ENCODE measurements around the gene CHRDL2. TPM values are rescaled to one million over a fixed set of nuclear protein-coding genes. Genes with fewer than 3 reads are reported as not detected.

Gene CHRDL2, protein sequence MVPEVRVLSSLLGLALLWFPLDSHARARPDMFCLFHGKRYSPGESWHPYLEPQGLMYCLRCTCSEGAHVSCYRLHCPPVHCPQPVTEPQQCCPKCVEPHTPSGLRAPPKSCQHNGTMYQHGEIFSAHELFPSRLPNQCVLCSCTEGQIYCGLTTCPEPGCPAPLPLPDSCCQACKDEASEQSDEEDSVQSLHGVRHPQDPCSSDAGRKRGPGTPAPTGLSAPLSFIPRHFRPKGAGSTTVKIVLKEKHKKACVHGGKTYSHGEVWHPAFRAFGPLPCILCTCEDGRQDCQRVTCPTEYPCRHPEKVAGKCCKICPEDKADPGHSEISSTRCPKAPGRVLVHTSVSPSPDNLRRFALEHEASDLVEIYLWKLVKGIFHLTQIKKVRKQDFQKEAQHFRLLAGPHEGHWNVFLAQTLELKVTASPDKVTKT
- not detected in 2 replicates for total RNA-seq (ENCODE audit: low replicate concordance)

DNA sequence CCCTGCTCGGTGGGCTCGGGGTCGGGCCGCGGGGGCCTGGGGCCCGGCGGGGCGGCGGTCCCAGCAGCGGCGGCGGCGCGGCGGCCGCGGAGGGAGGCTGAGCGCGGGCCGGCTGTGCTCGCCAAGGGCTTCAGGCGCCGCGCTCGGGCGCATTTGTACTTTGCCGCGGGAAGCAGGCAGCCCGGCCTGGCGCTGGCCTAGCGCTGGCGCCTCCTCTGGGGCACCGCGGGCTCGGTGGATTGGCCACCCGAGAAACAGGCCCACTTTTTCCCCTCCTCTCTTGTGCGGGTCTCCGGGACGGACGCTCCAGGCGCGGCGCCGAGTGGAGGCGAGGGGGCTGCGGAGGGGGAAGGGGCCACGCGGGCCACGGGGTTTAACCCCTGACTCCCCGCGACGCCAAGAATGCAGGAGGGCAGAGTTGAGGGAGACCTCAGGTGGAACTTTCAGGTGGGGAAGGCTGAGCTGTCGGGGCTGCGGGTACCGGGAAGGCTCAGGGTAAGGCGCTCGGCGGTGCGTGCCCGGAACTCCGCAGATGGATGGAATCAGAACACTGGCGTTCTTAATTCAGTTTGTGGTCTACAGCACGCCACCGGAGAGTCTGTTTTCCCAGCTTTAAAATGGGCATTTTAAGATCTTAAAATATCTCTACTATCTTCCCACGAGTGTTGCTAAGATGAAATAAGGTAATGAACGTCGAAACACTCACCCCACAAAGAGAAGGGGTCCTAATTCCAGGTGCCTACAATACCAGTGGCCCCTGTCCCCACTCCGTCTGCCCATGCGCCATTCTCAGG is at the start of gene CHRDL2:
CHRDL2 (minus strand) TSS at position 126 of the 794 bp plus-strand sequence. CDS start 538 bp downstream, outside the sequence.
- peak within 1 kb of the TSS; percentile 39 for H3K4me3 ChIP-seq (ENCODE audit: low read depth, low read length)
- DNase-seq (ENCODE audit: low read depth), result no peak
- TF ChIP-seq, protein P1, sequence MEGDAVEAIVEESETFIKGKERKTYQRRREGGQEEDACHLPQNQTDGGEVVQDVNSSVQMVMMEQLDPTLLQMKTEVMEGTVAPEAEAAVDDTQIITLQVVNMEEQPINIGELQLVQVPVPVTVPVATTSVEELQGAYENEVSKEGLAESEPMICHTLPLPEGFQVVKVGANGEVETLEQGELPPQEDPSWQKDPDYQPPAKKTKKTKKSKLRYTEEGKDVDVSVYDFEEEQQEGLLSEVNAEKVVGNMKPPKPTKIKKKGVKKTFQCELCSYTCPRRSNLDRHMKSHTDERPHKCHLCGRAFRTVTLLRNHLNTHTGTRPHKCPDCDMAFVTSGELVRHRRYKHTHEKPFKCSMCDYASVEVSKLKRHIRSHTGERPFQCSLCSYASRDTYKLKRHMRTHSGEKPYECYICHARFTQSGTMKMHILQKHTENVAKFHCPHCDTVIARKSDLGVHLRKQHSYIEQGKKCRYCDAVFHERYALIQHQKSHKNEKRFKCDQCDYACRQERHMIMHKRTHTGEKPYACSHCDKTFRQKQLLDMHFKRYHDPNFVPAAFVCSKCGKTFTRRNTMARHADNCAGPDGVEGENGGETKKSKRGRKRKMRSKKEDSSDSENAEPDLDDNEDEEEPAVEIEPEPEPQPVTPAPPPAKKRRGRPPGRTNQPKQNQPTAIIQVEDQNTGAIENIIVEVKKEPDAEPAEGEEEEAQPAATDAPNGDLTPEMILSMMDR (IDR thresholded peaks at IDR 0.05; ENCODE audit: insufficient read depth, low read length), result no peak

DNA sequence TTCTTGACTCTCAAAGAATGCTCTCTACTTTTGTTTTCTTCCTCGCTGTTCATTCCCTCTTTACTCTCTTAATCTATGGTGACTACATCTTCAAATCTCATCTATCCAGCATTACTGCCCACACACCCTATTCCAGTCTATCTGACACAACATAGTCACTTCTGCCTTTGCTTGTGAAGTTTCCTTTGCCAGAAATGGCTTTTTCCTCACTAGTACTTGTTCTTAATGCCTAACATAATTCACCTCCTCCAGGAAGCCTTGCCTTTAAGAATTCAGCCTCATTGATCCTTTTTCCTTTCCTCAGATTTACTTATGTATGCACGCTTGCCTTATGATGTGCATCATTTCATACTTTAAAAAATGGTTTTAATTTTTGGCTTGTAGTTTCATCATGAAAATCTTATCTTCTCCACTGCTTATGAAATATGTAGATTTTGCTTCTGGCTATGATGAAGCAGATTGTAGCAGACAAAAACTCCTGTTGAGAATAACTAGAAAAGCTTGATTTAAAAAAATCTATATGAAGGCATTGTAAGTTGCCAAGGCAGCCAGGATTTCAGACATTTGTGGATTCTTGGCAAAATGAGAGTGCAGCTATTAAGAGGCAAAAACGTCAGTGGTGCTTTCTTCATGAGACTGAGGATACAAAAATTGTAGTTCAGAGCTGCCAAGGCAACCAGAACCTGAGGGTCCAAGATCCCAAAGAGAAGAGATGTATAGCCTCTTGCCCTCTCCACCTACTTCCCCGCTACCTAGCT is 49.2 kb upstream of the CHRDL2 start:
- TF ChIP-seq, protein P1 (IDR thresholded peaks at IDR 0.05; ENCODE audit: insufficient read depth, low read length), result no peak
- no peak overlapping the region for H3K4me3 ChIP-seq (ENCODE audit: low read depth, low read length)
- DNase-seq (ENCODE audit: low read depth), result peak; percentile 47

DNA sequence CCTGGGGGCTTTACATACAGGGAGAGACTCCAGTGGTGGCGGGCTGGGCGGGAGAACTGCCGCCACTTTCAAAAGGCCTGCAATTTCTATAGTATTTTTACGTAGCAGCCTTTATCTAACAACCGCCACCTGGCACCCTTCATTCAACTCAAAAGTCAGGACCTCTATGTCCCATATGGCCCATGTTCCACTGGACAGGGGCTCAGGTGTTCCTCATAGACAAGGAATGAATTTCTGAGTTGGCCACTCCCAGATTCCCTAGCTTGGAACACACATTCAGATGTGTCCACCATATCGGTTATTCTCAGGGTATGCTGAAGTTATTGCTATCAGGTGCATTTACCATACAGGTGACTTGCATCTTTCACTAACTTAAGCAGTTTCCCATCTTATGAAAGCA is 47.4 kb upstream of the CHRDL2 start:
- H3K4me3 ChIP-seq (ENCODE audit: low read depth, low read length), result no peak overlapping the region
- no peak for DNase-seq (ENCODE audit: low read depth)
- TF ChIP-seq, protein P1 (IDR thresholded peaks at IDR 0.05; ENCODE audit: insufficient read depth, low read length), result no peak

DNA sequence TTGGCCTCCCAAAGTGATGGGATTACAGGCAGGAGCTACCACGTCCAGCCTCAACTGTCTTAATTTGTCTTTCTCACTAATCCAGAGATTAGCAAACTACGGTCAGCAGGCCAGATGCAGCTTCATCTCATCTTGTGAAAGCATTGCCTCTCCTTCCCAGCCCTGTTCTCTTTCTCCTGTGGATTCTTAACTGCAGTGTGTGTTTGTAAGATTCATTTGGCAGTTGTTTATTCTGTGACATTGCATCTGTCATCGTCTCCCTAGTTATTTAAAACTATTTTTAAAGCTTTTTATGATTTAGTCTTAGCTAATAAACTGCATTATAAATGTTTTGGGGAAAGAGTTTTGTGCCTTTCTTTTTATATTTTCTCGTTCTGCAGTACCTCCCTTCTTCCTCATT is 46.7 kb upstream of the CHRDL2 start:
- DNase-seq (ENCODE audit: low read depth), result no peak
- TF ChIP-seq, protein P1 (IDR thresholded peaks at IDR 0.05; ENCODE audit: insufficient read depth, low read length), result no peak
- H3K4me3 ChIP-seq (ENCODE audit: low read depth, low read length), result no peak overlapping the region

DNA sequence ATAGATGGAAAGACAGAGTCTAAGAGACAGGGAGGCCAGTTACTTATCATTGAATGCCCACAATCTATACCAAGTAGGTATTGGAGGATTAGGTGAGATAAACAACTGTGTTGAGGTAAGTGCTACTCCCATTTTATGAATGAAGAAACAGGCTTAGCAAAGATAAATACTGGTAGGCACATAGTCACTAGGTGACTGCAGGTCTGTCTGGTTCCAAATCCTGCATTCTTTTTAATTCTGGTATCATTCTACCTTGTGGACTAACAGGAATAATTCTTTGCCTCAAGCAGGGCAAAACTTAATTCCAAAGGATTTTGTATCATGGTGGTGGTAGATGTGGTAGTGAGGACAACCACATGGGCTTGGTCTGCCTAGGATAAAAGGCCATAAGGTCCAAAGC is 45.8 kb upstream of the CHRDL2 start:
- no peak overlapping the region for H3K4me3 ChIP-seq (ENCODE audit: low read depth, low read length)
- DNase-seq (ENCODE audit: low read depth), result no peak
- TF ChIP-seq, protein P1 (IDR thresholded peaks at IDR 0.05; ENCODE audit: insufficient read depth, low read length), result no peak

DNA sequence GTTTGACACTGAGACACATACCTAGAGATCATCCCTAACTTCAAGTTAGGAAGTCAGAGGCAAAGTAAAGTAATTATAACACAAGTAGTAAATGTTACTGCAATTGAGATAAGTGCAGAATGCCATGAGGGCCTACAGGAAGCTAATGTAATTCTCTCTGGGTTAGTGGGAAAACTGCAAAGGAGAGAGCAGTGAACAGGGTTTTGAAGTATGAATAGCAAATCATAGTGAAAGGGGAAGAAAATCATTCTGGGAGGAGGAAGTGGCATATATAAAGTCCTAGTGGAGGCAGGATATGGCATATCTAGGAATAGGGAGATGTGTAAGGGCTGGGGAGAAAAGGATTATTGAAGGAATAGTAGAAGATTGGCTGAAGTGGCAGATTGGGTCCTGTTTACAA is 45.3 kb upstream of the CHRDL2 start:
- TF ChIP-seq, protein P1 (IDR thresholded peaks at IDR 0.05; ENCODE audit: insufficient read depth, low read length), result no peak
- no peak overlapping the region for H3K4me3 ChIP-seq (ENCODE audit: low read depth, low read length)
- no peak for DNase-seq (ENCODE audit: low read depth)
